ENCODE measurements around the gene HSPA12B. TPM values are rescaled to one million over a fixed set of nuclear protein-coding genes. Genes with fewer than 3 reads are reported as not detected.

Gene HSPA12B
- total RNA-seq, 1 donor from 2014 or later, result 0.44 TPM

DNA sequence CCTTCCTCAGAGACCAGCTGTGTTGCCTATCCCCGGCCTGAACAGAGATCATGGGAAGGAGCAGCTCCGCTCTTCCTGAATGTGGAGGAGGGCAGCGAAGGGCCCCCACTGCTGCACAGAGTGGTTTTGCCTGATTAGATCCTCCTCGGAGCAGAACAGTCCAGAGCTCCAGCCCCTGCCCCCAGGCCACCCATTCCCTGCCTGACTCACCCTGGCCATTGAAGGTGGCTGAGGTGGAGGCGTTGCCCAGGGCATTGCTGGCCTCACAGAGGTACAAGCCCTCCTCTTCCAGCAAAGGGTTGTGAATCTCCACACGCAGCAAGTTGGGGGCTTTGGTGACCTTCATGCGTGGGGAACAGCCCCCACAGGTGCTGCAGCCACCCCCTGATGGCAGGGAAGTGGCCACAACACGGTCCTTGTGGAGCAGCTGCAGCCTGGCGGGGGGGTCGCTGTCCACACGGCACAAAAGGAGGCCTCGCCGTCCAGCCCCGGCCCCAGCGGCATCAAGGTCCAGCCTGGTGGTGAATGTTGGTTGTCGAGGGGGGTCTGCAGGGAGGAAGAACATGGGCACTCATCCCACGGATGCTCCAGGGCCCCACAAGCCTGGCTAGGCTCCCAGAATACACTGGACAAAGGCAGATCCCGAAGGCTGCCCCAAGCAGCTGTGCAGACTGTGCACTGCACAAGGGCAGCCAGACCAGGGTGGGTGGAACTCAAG is 34.7 kb upstream of the HSPA12B start:
- TF ChIP-seq, protein P1, sequence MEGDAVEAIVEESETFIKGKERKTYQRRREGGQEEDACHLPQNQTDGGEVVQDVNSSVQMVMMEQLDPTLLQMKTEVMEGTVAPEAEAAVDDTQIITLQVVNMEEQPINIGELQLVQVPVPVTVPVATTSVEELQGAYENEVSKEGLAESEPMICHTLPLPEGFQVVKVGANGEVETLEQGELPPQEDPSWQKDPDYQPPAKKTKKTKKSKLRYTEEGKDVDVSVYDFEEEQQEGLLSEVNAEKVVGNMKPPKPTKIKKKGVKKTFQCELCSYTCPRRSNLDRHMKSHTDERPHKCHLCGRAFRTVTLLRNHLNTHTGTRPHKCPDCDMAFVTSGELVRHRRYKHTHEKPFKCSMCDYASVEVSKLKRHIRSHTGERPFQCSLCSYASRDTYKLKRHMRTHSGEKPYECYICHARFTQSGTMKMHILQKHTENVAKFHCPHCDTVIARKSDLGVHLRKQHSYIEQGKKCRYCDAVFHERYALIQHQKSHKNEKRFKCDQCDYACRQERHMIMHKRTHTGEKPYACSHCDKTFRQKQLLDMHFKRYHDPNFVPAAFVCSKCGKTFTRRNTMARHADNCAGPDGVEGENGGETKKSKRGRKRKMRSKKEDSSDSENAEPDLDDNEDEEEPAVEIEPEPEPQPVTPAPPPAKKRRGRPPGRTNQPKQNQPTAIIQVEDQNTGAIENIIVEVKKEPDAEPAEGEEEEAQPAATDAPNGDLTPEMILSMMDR (IDR thresholded peaks at IDR 0.05; ENCODE audit: partially characterized antibody, unreplicated experiment), result no peak
- H3K27ac Mint-ChIP-seq (ENCODE audit: unreplicated experiment), result no peak overlapping the region

DNA sequence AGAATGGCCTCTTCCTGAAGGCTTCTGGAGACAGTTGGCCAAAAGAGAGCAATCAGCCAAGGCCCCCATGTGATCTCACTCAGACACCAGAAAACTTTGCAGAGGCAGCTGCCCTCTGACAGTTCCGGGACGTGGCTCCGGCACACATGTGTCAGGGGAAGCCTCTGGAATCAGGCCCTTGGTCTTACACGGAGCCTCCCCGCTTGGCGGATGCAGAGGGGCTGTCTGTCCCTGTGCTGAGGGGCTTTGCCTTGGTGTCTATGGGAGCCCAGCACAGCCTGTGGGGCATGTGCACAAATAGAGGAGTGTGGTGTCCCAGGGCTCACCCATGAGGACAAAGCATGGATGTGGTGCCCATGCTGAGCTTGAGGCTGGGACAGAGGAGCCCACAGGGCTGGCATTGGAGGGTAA is 33.9 kb upstream of the HSPA12B start:
- H3K27ac Mint-ChIP-seq (ENCODE audit: unreplicated experiment), result no peak overlapping the region
- no peak for DNase-seq
- no peaks in the 10 kb centered on the region for H3K4me1 Mint-ChIP-seq (ENCODE audit: low read depth, unreplicated experiment)
- no peaks in the 10 kb centered on the region for H3K27me3 Mint-ChIP-seq (ENCODE audit: unreplicated experiment)
- TF ChIP-seq, protein P1 (IDR thresholded peaks at IDR 0.05; ENCODE audit: partially characterized antibody, unreplicated experiment), result no peak
- H3K4me3 Mint-ChIP-seq (ENCODE audit: unreplicated experiment), result no peak overlapping the region
- H3K9me3 Mint-ChIP-seq (ENCODE audit: unreplicated experiment), result peaks cover 2% of the 10 kb centered on the region
- H3K36me3 Mint-ChIP-seq (ENCODE audit: unreplicated experiment), result no peaks in the 10 kb centered on the region

More for the DNA sequence above, 34.7 kb upstream of the HSPA12B start:
- Mint-ChIP-seq H3K4me3 (ENCODE audit: unreplicated experiment) (no peak overlapping the region), H3K27me3 (ENCODE audit: unreplicated experiment) (no peaks in the 10 kb centered on the region), H3K9me3 (ENCODE audit: unreplicated experiment) (peaks cover 2% of the 10 kb centered on the region), H3K36me3 (ENCODE audit: unreplicated experiment) (no peaks in the 10 kb centered on the region), H3K4me1 (ENCODE audit: low read depth, unreplicated experiment) (no peaks in the 10 kb centered on the region)
- DNase-seq, result no peak

DNA sequence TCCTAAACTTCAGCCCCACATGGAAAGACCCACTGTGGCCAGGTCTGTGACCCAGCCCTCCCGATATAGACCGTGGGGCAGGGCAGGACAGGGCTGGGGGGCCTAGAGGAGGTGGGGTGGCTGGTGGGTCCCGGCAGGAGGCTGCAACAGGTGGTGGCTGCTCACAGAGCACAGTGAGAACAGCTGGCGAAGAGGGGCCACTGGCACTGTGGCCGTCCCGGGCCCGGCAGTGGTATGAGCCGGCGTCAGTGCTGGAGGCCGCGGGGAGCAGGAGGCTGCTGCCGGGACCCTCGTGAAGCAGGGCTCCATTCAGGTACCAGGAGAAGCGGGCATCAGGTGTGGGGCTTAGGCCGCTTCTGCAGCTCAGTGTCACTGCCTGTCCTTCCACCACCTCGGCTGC is 33.4 kb upstream of the HSPA12B start:
- Mint-ChIP-seq H3K36me3 (ENCODE audit: unreplicated experiment) (no peaks in the 10 kb centered on the region), H3K9me3 (ENCODE audit: unreplicated experiment) (no peaks in the 10 kb centered on the region), H3K27me3 (ENCODE audit: unreplicated experiment) (no peaks in the 10 kb centered on the region), H3K4me1 (ENCODE audit: low read depth, unreplicated experiment) (no peaks in the 10 kb centered on the region), H3K4me3 (ENCODE audit: unreplicated experiment) (no peak overlapping the region), H3K27ac (ENCODE audit: unreplicated experiment) (no peak overlapping the region)
- no peak for DNase-seq
- TF ChIP-seq, protein P1 (IDR thresholded peaks at IDR 0.05; ENCODE audit: partially characterized antibody, unreplicated experiment), result no peak

DNA sequence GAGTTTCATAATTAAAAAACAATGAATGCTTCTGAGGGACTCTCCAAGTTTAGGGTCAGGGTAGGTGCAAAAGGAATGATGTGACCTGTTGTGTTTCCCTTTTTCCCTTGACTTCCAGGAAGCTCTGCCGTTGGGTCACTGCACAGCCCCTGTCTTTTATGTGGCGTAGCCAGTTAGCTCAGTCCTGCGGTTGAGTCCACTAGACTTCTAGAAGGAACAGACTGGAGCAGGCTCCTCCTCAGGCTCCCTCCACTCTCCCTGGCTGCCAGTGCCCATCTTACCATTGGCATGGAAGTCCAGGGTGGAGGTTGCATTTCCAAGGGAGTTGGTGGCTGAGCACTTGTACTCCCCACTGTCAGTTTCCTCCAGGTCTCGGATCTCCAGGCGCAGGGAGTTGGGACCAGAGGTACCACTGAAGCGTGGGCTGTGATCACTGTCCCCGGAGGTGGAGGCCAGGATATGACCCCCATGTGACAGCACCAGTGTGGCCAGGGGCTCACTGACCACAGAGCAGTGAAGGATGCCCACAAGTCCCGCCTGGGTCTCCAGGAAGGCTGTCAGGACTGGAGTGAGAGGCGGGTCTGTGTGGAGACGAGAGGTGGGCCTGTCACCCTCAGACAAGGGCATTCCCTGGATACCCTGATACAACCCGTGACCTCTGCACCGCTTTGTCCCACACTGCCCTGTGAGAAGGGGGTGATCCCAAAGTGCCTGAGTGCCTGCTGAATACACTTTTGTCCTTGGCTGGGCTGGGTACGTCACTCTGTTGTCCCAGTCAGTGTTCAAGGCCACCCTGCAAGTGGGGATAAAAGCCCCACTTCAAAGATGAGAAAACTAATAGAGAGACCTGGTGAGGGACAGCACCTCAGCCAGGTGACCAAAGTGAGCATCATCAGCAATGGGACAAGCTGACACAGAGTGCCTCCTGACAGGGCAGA is 31.2 kb upstream of the HSPA12B start:
- no peak for DNase-seq
- no peak overlapping the region for H3K4me3 Mint-ChIP-seq (ENCODE audit: unreplicated experiment)
- H3K36me3 Mint-ChIP-seq (ENCODE audit: unreplicated experiment), result no peaks in the 10 kb centered on the region
- TF ChIP-seq, protein P1 (IDR thresholded peaks at IDR 0.05; ENCODE audit: partially characterized antibody, unreplicated experiment), result no peak
- H3K4me1 Mint-ChIP-seq (ENCODE audit: low read depth, unreplicated experiment), result no peaks in the 10 kb centered on the region
- no peaks in the 10 kb centered on the region for H3K27me3 Mint-ChIP-seq (ENCODE audit: unreplicated experiment)
- no peaks in the 10 kb centered on the region for H3K9me3 Mint-ChIP-seq (ENCODE audit: unreplicated experiment)
- H3K27ac Mint-ChIP-seq (ENCODE audit: unreplicated experiment), result no peak overlapping the region
